IMR-90 (cell line): ENCODE measurements around the gene SIX2. TPM values are rescaled to one million over a fixed set of nuclear protein-coding genes. Genes with fewer than 3 reads are reported as not detected.

Experiments used
- ATAC-seq: fragments of 200-7000 bp; cut with Tn5 transposase; 2 replicates; pipeline ENCODE4 v1.9.1; 2020; ENCODE audit warnings: low read depth, mild to moderate bottlenecking, moderate library complexity
- BruUV-seq: library from RNA; stranded (reverse); fragments of 400-500 nt; replicated peaks from 2 replicates; lab custom pipeline; 2021; lab: Mats Ljungman, UMichigan
- CTCF ChIA-PET: fragments of 300-600 bp; formaldehyde crosslinking; extraction: SDS; loops from one replicate; lab custom pipeline; 2021; ENCODE audit warnings: antibody characterized with exemption; lab: Yijun Ruan, JAX
- POLR2A ChIA-PET: fragments of 300-600 bp; sonication (Branson Sonifier 250); formaldehyde crosslinking; loops from one replicate; lab custom pipeline; 2022; ENCODE audit warnings: antibody characterized with exemption; ENCODE audit not compliant: unreplicated experiment; lab: Charles Lee
- DNase-seq: peaks from one replicate; pipeline ENCODE4 v3.0.0; 2013
- H2AFZ ChIP-seq: replicated peaks from 2 replicates; pipeline ENCODE3; 2013; ENCODE audit warnings: low read length, mild to moderate bottlenecking; ENCODE audit not compliant: poor library complexity
- H2AK5ac ChIP-seq: 2 replicates; pipeline ENCODE4 v1.6.1; 2013; ENCODE audit warnings: low read depth, low read length, inconsistent platforms
- H2AK9ac ChIP-seq: replicated peaks from 2 replicates; pipeline ENCODE3; 2013; ENCODE audit warnings: mild to moderate bottlenecking, low read depth, low read length, moderate library complexity; ENCODE audit not compliant: poor library complexity
- H2BK120ac ChIP-seq: 2 replicates; pipeline ENCODE4 v1.6.1; 2013; ENCODE audit warnings: low read depth, low read length, inconsistent platforms
- H2BK15ac ChIP-seq: 3 replicates; pipeline ENCODE4 v1.6.1; 2013; ENCODE audit warnings: low read depth, low read length, inconsistent platforms
- H2BK20ac ChIP-seq: 2 replicates; pipeline ENCODE4 v1.6.1; 2013; ENCODE audit warnings: low read depth, mild to moderate bottlenecking, inconsistent platforms, low read length, moderate library complexity
- H2BK5ac ChIP-seq: 2 replicates; pipeline ENCODE4 v1.6.1; 2013; ENCODE audit warnings: mild to moderate bottlenecking, low read depth, low read length, inconsistent platforms; ENCODE audit not compliant: poor library complexity, severe bottlenecking
- H3K14ac ChIP-seq: replicated peaks from 2 replicates; pipeline ENCODE4 v1.6.1; 2013; ENCODE audit warnings: low read depth, low read length, inconsistent platforms
- H3K18ac ChIP-seq: 2 replicates; pipeline ENCODE4 v1.6.1; 2013; ENCODE audit warnings: low read depth, low read length, control low read depth
- H3K23ac ChIP-seq: 2 replicates; pipeline ENCODE4 v1.6.1; 2013; ENCODE audit warnings: low read depth, low read length, inconsistent platforms
- H3K27ac ChIP-seq: 2 replicates; pipeline ENCODE4 v1.5.1; 2013; ENCODE audit warnings: mild to moderate bottlenecking, control low read depth, low read length; ENCODE audit not compliant: insufficient read depth
- H3K27me3 ChIP-seq: 2 replicates; pipeline ENCODE4 v1.6.1; 2013; ENCODE audit warnings: low read length; ENCODE audit not compliant: control insufficient read depth, insufficient read depth
- H3K36me3 ChIP-seq: 2 replicates; pipeline ENCODE4 v1.6.1; 2013; ENCODE audit warnings: low read length, mixed read lengths; ENCODE audit not compliant: control insufficient read depth, insufficient read depth
- H3K4ac ChIP-seq: 2 replicates; pipeline ENCODE4 v1.6.1; 2013; ENCODE audit warnings: low read depth, low read length, inconsistent platforms
- H3K4me1 ChIP-seq: 2 replicates; pipeline ENCODE4 v1.6.1; 2013; ENCODE audit warnings: low read length, mixed read lengths; ENCODE audit not compliant: control insufficient read depth, insufficient read depth
- H3K4me2 ChIP-seq: 2 replicates; pipeline ENCODE4 v1.6.1; 2013; ENCODE audit warnings: low read depth, mild to moderate bottlenecking, control low read depth, low read length, moderate library complexity
- H3K4me3 ChIP-seq: 2 replicates; pipeline ENCODE4 v1.5.1; 2013; ENCODE audit warnings: low read depth, mild to moderate bottlenecking, control low read depth, low read length, moderate library complexity; ENCODE audit not compliant: insufficient read depth
- H3K56ac ChIP-seq: 2 replicates; pipeline ENCODE4 v1.6.1; 2013; ENCODE audit warnings: low read length, inconsistent platforms; ENCODE audit not compliant: insufficient read depth; ENCODE audit errors: extremely low read depth
- H3K79me1 ChIP-seq, 2 experiments: 2 replicates each; pipeline ENCODE4 v1.6.1; 2013; ENCODE audit warnings: low read length in 2 of 2, inconsistent platforms in 1 of 2, low read depth in 1 of 2
- H3K9ac ChIP-seq: 2 replicates; pipeline ENCODE4 v1.6.1; 2013; ENCODE audit warnings: low read depth, low read length, control low read depth
- H3K9me1 ChIP-seq: 2 replicates; pipeline ENCODE4 v1.6.1; 2013; ENCODE audit warnings: low read length, inconsistent platforms; ENCODE audit not compliant: insufficient read depth
- H3K9me3 ChIP-seq: 2 replicates; pipeline ENCODE4 v1.6.1; 2013; ENCODE audit warnings: low read length; ENCODE audit not compliant: control insufficient read depth, insufficient read depth
- H4K20me1 ChIP-seq: 2 replicates; pipeline ENCODE4 v1.6.1; 2013; ENCODE audit warnings: low read length, inconsistent platforms; ENCODE audit not compliant: insufficient read depth
- H4K5ac ChIP-seq: 2 replicates; pipeline ENCODE4 v1.6.1; 2013; ENCODE audit warnings: mild to moderate bottlenecking, low read depth, low read length, control low read depth
- H4K8ac ChIP-seq, 2 experiments: 2 replicates each; pipeline ENCODE4 v1.6.1; 2013; ENCODE audit warnings: low read depth in 2 of 2, low read length in 2 of 2, control low read depth in 1 of 2, inconsistent platforms in 1 of 2
- H4K91ac ChIP-seq: 2 replicates; pipeline ENCODE4 v1.6.1; 2013; ENCODE audit warnings: low read depth, low read length, inconsistent platforms; ENCODE audit not compliant: insufficient read depth
- CEBPB ChIP-seq: IDR thresholded peaks from 2 replicates; pipeline ENCODE4 v1.6.1; 2012; ENCODE audit warnings: low read depth, low read length, improper control_type of control experiment
- CHD1 ChIP-seq: IDR thresholded peaks from 2 replicates; pipeline ENCODE4 v1.6.1; 2012; ENCODE audit warnings: low read depth, low read length, improper control_type of control experiment
- FOS ChIP-seq: fragments of 150-350 bp; IDR thresholded peaks from 2 replicates; pipeline ENCODE4 v1.6.1; 2016; ENCODE audit warnings: low read depth, low read length
- MXI1 ChIP-seq: IDR thresholded peaks from 2 replicates; pipeline ENCODE4 v1.6.1; 2012; ENCODE audit warnings: low read depth, mild to moderate bottlenecking, low read length, moderate library complexity, borderline replicate concordance
- RAD21 ChIP-seq: IDR thresholded peaks from 2 replicates; pipeline ENCODE4 v1.6.1; 2012; ENCODE audit warnings: low read length, improper control_type of control experiment
- RFX5 ChIP-seq: IDR thresholded peaks from 2 replicates; pipeline ENCODE4 v1.8.0; 2012; ENCODE audit warnings: low read depth, mild to moderate bottlenecking, low read length, moderate library complexity
- WGBS, 2 experiments: methylation state at CpG; one replicate each; pipeline versions ENCODE4 v1.1.5 to v1.1.7; 2013; ENCODE audit warnings: missing lambda C conversion rate in 2 of 2; ENCODE audit not compliant: insufficient read length in 1 of 2; ENCODE audit errors: extremely low coverage in 2 of 2; 5-methylcytosine and 5-hydroxymethylcytosine counted together
- dilution Hi-C: fragments of 300-500 bp; cut with HindIII; formaldehyde crosslinking; loops from one replicate; pipeline ENCODE4 v1.14.3; 2018; ENCODE audit warnings: low sequenced_read_pairs; ENCODE audit not compliant: unreplicated experiment
- in situ Hi-C: fragments of 300-500 bp; cut with MboI; formaldehyde crosslinking; loops from 3 replicates; pipeline ENCODE4 v1.14.3; 2019; ENCODE audit warnings: low sequenced_read_pairs, inconsistent platforms, mixed read lengths
- intact Hi-C: fragments of 100-400 bp; cut with micrococcal nuclease; formaldehyde crosslinking; loops from 2 replicates; pipeline ENCODE4 v1.10.0; 2022
- polyA plus RNA-seq, 3 experiments: library from polyadenylated mRNA; depleted of rRNA; stranded (reverse); fragments of >200 nt; gene quantifications; 2 replicates each; pipeline ENCODE4 v1.2.3, GENCODE V29; 2012; ENCODE audit warnings: low replicate concordance in 1 of 3
- total RNA-seq: library from RNA; depleted of rRNA; stranded (reverse); fragments of >200 nt; gene quantifications from 2 replicates; pipeline ENCODE4 v1.2.3, GENCODE V29; 2012

SIX2 gene
- total and polyA plus RNA-seq, 2 of the 4 experiments (the other 2 are of a cell fraction) = not detected

GRCh38 chr2:45011121-45011520 lies 1.9 kb upstream of the SIX2 start:
- Histone ChIP-seq H3K27ac (no peak overlapping the region), H3K4ac (no peak overlapping the region), H3K9ac (no peak overlapping the region), H3K4me2 (no peak overlapping the region), H2AK9ac (no peak overlapping the region), H2AK5ac (no peak overlapping the region), H2BK5ac (no peak overlapping the region), H3K79me1 (no peaks in the 10 kb centered on the region), H2BK15ac (no peak overlapping the region), H2BK120ac (no peak overlapping the region), H3K4me1 (peaks cover 6% of the 10 kb centered on the region; the same call in 1 of the 2 replicates), H4K91ac (no peak overlapping the region), H3K18ac (no peak overlapping the region), H4K8ac (no peak overlapping the region), H3K36me3 (no peaks in the 10 kb centered on the region), H4K20me1 (no peaks in the 10 kb centered on the region; the same call in 1 of the 2 replicates), H3K9me3 (peaks cover 18% of the 10 kb centered on the region), H3K9me1 (no peaks in the 10 kb centered on the region), H3K56ac (no peak overlapping the region), H3K23ac (no peak overlapping the region), H2BK20ac (no peak overlapping the region), H3K14ac (no peak overlapping the region), H3K4me3 (no peak overlapping the region), H3K27me3 (peaks cover 95% of the 10 kb centered on the region), H2AFZ (no peak overlapping the region), H4K5ac (no peak overlapping the region)
- in situ Hi-C loops (no loop called here), intact Hi-C loops (no loop called here), dilution Hi-C loops (no loop called here)
- 50% methylated on average over 1 of the region's 3 CpGs; no CpG with 5 or more reads in 1 of the 2 experiments for WGBS, 2 experiments
- TF ChIP-seq FOS (no peak), MXI1 (no peak), RAD21 (no peak), RFX5 (no peak), CEBPB (no peak), CHD1 (no peak)
- DNase-seq = no peak
- POLR2A ChIA-PET = no interaction called here
- CTCF ChIA-PET = no interaction called here
- BruUV-seq = no TSS peak
- ATAC-seq = no peak
